ENCODE measurements around the gene SCN11A.

DNA sequence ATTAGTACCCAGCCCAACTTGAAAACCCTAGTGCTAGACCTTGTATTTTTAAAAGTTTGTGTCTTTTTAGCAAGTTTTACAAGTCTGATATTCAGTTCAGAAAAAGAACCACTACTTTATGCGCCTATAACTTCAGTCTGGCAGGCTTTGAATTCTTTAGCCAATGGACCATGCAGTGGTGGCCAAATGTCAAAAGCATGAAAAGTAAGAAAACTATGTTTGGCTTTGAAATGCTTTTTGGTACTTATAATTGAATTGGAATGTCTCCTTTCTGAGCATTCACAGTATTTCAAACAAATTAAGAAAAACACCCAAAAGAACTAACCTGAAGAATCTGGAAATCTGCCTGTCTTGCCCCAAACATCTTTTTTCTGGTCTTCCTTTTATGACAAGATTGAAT, 12.9 kb upstream of the SCN11A start:
- TF ChIP-seq, protein P1, sequence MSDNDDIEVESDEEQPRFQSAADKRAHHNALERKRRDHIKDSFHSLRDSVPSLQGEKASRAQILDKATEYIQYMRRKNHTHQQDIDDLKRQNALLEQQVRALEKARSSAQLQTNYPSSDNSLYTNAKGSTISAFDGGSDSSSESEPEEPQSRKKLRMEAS (CRISPR knock-in tag; IDR thresholded peaks at IDR 0.05) = no peak
- TF ChIP-seq NR1H2 (CRISPR knock-in tag; IDR thresholded peaks at IDR 0.05) = no peak
- TF ChIP-seq, protein P2, sequence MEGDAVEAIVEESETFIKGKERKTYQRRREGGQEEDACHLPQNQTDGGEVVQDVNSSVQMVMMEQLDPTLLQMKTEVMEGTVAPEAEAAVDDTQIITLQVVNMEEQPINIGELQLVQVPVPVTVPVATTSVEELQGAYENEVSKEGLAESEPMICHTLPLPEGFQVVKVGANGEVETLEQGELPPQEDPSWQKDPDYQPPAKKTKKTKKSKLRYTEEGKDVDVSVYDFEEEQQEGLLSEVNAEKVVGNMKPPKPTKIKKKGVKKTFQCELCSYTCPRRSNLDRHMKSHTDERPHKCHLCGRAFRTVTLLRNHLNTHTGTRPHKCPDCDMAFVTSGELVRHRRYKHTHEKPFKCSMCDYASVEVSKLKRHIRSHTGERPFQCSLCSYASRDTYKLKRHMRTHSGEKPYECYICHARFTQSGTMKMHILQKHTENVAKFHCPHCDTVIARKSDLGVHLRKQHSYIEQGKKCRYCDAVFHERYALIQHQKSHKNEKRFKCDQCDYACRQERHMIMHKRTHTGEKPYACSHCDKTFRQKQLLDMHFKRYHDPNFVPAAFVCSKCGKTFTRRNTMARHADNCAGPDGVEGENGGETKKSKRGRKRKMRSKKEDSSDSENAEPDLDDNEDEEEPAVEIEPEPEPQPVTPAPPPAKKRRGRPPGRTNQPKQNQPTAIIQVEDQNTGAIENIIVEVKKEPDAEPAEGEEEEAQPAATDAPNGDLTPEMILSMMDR (IDR thresholded peaks at IDR 0.05) = no peak
- TF ChIP-seq, protein P3, sequence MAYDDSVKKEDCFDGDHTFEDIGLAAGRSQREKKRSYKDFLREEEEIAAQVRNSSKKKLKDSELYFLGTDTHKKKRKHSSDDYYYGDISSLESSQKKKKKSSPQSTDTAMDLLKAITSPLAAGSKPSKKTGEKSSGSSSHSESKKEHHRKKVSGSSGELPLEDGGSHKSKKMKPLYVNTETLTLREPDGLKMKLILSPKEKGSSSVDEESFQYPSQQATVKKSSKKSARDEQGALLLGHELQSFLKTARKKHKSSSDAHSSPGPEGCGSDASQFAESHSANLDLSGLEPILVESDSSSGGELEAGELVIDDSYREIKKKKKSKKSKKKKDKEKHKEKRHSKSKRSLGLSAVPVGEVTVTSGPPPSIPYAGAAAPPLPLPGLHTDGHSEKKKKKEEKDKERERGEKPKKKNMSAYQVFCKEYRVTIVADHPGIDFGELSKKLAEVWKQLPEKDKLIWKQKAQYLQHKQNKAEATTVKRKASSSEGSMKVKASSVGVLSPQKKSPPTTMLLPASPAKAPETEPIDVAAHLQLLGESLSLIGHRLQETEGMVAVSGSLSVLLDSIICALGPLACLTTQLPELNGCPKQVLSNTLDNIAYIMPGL (CRISPR knock-in tag; IDR thresholded peaks at IDR 0.05) = no peak
- no peak for TF ChIP-seq ZNF121 (CRISPR knock-in tag; IDR thresholded peaks at IDR 0.05)
- no peak for TF ChIP-seq TEAD4 (CRISPR knock-in tag; IDR thresholded peaks at IDR 0.05)
- TF ChIP-seq, protein P4, sequence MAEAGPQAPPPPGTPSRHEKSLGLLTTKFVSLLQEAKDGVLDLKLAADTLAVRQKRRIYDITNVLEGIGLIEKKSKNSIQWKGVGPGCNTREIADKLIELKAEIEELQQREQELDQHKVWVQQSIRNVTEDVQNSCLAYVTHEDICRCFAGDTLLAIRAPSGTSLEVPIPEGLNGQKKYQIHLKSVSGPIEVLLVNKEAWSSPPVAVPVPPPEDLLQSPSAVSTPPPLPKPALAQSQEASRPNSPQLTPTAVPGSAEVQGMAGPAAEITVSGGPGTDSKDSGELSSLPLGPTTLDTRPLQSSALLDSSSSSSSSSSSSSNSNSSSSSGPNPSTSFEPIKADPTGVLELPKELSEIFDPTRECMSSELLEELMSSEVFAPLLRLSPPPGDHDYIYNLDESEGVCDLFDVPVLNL (CRISPR knock-in tag; IDR thresholded peaks at IDR 0.05; ENCODE audit: borderline replicate concordance, low read depth) = no peak
- no peak for TF ChIP-seq NFYB (CRISPR knock-in tag; conservative IDR thresholded peaks at IDR 0.05; ENCODE audit: low read depth)
- TF ChIP-seq MXD4 (CRISPR knock-in tag; IDR thresholded peaks at IDR 0.05; ENCODE audit: borderline replicate concordance) = no peak
- TF ChIP-seq, protein P5, sequence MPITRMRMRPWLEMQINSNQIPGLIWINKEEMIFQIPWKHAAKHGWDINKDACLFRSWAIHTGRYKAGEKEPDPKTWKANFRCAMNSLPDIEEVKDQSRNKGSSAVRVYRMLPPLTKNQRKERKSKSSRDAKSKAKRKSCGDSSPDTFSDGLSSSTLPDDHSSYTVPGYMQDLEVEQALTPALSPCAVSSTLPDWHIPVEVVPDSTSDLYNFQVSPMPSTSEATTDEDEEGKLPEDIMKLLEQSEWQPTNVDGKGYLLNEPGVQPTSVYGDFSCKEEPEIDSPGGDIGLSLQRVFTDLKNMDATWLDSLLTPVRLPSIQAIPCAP (CRISPR knock-in tag; IDR thresholded peaks at IDR 0.05) = no peak
- TF ChIP-seq, protein P6, sequence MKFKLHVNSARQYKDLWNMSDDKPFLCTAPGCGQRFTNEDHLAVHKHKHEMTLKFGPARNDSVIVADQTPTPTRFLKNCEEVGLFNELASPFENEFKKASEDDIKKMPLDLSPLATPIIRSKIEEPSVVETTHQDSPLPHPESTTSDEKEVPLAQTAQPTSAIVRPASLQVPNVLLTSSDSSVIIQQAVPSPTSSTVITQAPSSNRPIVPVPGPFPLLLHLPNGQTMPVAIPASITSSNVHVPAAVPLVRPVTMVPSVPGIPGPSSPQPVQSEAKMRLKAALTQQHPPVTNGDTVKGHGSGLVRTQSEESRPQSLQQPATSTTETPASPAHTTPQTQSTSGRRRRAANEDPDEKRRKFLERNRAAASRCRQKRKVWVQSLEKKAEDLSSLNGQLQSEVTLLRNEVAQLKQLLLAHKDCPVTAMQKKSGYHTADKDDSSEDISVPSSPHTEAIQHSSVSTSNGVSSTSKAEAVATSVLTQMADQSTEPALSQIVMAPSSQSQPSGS (CRISPR knock-in tag; IDR thresholded peaks at IDR 0.05; ENCODE audit: borderline replicate concordance, low read depth) = no peak

Data from WTC11 (cell line).